Naive thymus-derived CD8-positive, alpha-beta T cell (primary cell): Measurements from ENCODE around the gene MFAP3L. TPM values are rescaled to one million over a fixed set of nuclear protein-coding genes. Genes with fewer than 3 reads are reported as not detected.

Source experiments
- ATAC-seq, 2 donors: fragments of 150-1000 bp; cut with Tn5 transposase in 1 of 2; sonication (Bioruptor Pico), chemical (Tn5 transposase) in 1 of 2; 1 replicate in 1 of 2; 2 replicates in 1 of 2; pipeline ENCODE4 v1.10.0; 2021; ENCODE audit warnings: mild to moderate bottlenecking in 2 of 2, moderate library complexity in 2 of 2
- POLR2A ChIA-PET: fragments of 350-600 bp; sonication (Branson Sonifier 250); formaldehyde crosslinking; loops from one replicate; lab custom pipeline; 2021; ENCODE audit warnings: antibody characterized with exemption; lab: Charles Lee
- DNase-seq, 10 donors: peaks; one replicate each; pipeline versions ENCODE4 v3.0.0 to v3.0.0-alpha.2; 2020 to 2022
- H3K27ac Mint-ChIP-seq, 10 donors: one replicate each; pipeline ENCODE4 v1.8.0; 2020 to 2022; ENCODE audit warnings: mild to moderate bottlenecking in 10 of 10, mixed read lengths in 10 of 10, moderate library complexity in 4 of 10, inconsistent platforms in 1 of 10
- H3K27me3 Mint-ChIP-seq, 5 donors: one replicate each; pipeline ENCODE4 v1.8.0; 2021 to 2022; ENCODE audit warnings: mixed read lengths in 5 of 5
- H3K36me3 Mint-ChIP-seq, 3 donors: one replicate each; pipeline ENCODE4 v1.8.0; 2020 to 2022; ENCODE audit warnings: mixed read lengths in 3 of 3, mild to moderate bottlenecking in 2 of 3, inconsistent platforms in 1 of 3
- H3K4me1 Mint-ChIP-seq, 4 donors: one replicate each; pipeline ENCODE4 v1.8.0; 2021 to 2022; ENCODE audit warnings: mixed read lengths in 4 of 4
- H3K4me3 Mint-ChIP-seq, 10 donors: one replicate each; pipeline ENCODE4 v1.8.0; 2020 to 2022; ENCODE audit warnings: mild to moderate bottlenecking in 10 of 10, mixed read lengths in 10 of 10, moderate library complexity in 6 of 10, inconsistent platforms in 1 of 10
- H3K9me3 Mint-ChIP-seq, 9 donors: one replicate each; pipeline ENCODE4 v1.8.0; 2020 to 2022; ENCODE audit warnings: mixed read lengths in 9 of 9, mild to moderate bottlenecking in 3 of 9, inconsistent platforms in 1 of 9, moderate library complexity in 1 of 9
- polyA plus RNA-seq, 3 donors: library from polyadenylated mRNA; unstranded; fragments of 300-500 nt; fragmentation: Illumina TruSeq; gene quantifications; one replicate each; pipeline ENCODE4 v1.2.3, GENCODE V29; 2021
- total RNA-seq, 8 experiments: library from RNA in 2 of 8; stranded (reverse) in 2 of 8; gene quantifications; one replicate each; pipeline ENCODE4 v1.2.3 and lab custom pipeline; 2021 to 2026

The MFAP3L gene
- total and polyA plus RNA-seq, 5 experiments from 2014 or later = 0.14 to 4.0 (median 1.6) TPM; not detected in 1

- DNase-seq (no peak), ATAC-seq (no peak)
- Mint-ChIP-seq H3K27me3 (peaks cover 14 to 33% (median 20%) of the 10 kb centered on the region in 5 donors), H3K4me3 (no peak overlapping the region), H3K4me1 (no peaks in the 10 kb centered on the region), H3K9me3 (no peaks in the 10 kb centered on the region), H3K36me3 (no peaks in the 10 kb centered on the region), H3K27ac (no peak overlapping the region)
- POLR2A ChIA-PET = no interaction called here
Measured at GRCh38 chr4:169975838-169976796, 50.1 kb downstream of the MFAP3L start.

- ATAC-seq (no peak), DNase-seq (no peak)
- H3K27me3 Mint-ChIP-seq = peaks cover 14 to 33% (median 18%) of the 10 kb centered on the region in 5 donors
- no peak overlapping the region for H3K27ac Mint-ChIP-seq
- H3K9me3 Mint-ChIP-seq = no peaks in the 10 kb centered on the region
- no peaks in the 10 kb centered on the region for H3K4me1 Mint-ChIP-seq
- H3K36me3 Mint-ChIP-seq = no peaks in the 10 kb centered on the region
- POLR2A ChIA-PET = no interaction called here
- H3K4me3 Mint-ChIP-seq = no peak overlapping the region
Measured at GRCh38 chr4:169975131-169975837, 50.9 kb downstream of the MFAP3L start.

- no peaks in the 10 kb centered on the region for H3K4me1 Mint-ChIP-seq
- peaks cover 0 to 2% (median 0%) of the 10 kb centered on the region in 9 donors for H3K9me3 Mint-ChIP-seq
- no peak overlapping the region for H3K4me3 Mint-ChIP-seq
- ATAC-seq (no peak), DNase-seq (no peak)
- POLR2A ChIA-PET = no interaction called here
- H3K27ac Mint-ChIP-seq = no peak overlapping the region
- H3K27me3 Mint-ChIP-seq = peaks cover 10 to 26% (median 15%) of the 10 kb centered on the region in 5 donors
- H3K36me3 Mint-ChIP-seq = no peaks in the 10 kb centered on the region
Measured at GRCh38 chr4:169971456-169972015, 54.7 kb downstream of the MFAP3L start.

DNA sequence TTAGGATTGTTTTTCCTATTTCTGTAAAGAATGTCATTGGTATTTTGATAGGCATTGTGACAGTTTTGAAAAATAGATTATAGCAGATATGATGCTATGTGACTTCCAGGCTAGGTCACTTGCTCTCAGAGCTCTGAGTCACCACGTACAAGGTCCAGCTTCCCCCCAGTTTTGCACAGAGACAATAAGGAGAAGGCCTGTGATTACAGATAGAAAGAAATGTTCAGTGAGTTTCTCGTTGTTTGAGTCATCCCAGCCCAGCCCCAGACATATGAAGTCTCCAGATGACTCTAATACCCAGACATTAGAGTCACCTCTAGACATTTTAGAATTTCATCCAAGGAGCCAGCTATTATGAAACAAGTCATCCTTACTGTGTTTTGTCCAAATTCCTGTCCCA is 57.2 kb downstream of the MFAP3L start:
- no peaks in the 10 kb centered on the region for H3K4me1 Mint-ChIP-seq
- POLR2A ChIA-PET = no interaction called here
- H3K9me3 Mint-ChIP-seq = peaks cover 0 to 2% (median 0%) of the 10 kb centered on the region in 9 donors
- DNase-seq = no peak
- no peak overlapping the region for H3K27ac Mint-ChIP-seq
- no peaks in the 10 kb centered on the region for H3K36me3 Mint-ChIP-seq
- H3K4me3 Mint-ChIP-seq = no peak overlapping the region
- H3K27me3 Mint-ChIP-seq = peaks cover 0 to 8% (median 7%) of the 10 kb centered on the region in 5 donors
- no peak for ATAC-seq

- Mint-ChIP-seq H3K27ac (no peak overlapping the region), H3K36me3 (peaks cover 0 to 4% (median 0%) of the 10 kb centered on the region in 3 donors), H3K4me3 (no peak overlapping the region), H3K27me3 (peaks cover 0 to 9% (median 4%) of the 10 kb centered on the region in 5 donors), H3K4me1 (no peaks in the 10 kb centered on the region), H3K9me3 (peaks cover 0 to 2% (median 0%) of the 10 kb centered on the region in 9 donors)
- no peak for ATAC-seq
- POLR2A ChIA-PET = no interaction called here
- DNase-seq = no peak
Measured at GRCh38 chr4:169963998-169964397, 62.2 kb downstream of the MFAP3L start.

GRCh38 chr4:169959254-169959653 is 66.9 kb downstream of the MFAP3L start:
- Mint-ChIP-seq H3K27me3 (peaks cover 2 to 17% (median 9%) of the 10 kb centered on the region in 5 donors), H3K27ac (no peak overlapping the region)
- POLR2A ChIA-PET = no interaction called here

GRCh38 chr4:169958629-169959028 is 67.6 kb downstream of the MFAP3L start:
- H3K4me1 Mint-ChIP-seq = no peaks in the 10 kb centered on the region

More at GRCh38 chr4:169959254-169959653, 66.9 kb downstream of the MFAP3L start:
- Mint-ChIP-seq H3K4me1 (no peaks in the 10 kb centered on the region), H3K4me3 (no peak overlapping the region), H3K36me3 (peaks cover 0 to 4% (median 0%) of the 10 kb centered on the region in 3 donors), H3K9me3 (no peaks in the 10 kb centered on the region)
- no peak for DNase-seq
- no peak for ATAC-seq

GRCh38 chr4:169957785-169958184 is 68.4 kb downstream of the MFAP3L start:
- Mint-ChIP-seq H3K27ac (no peak overlapping the region), H3K9me3 (no peaks in the 10 kb centered on the region), H3K36me3 (peaks cover 0 to 4% (median 0%) of the 10 kb centered on the region in 3 donors), H3K4me3 (no peak overlapping the region), H3K4me1 (peaks cover 0 to 5% (median 2%) of the 10 kb centered on the region in 4 donors), H3K27me3 (peaks cover 4 to 17% (median 9%) of the 10 kb centered on the region in 5 donors)
- no peak for DNase-seq
- POLR2A ChIA-PET = no interaction called here
- no peak for ATAC-seq

More at GRCh38 chr4:169958629-169959028, 67.6 kb downstream of the MFAP3L start:
- DNase-seq (no peak), ATAC-seq (no peak)
- Mint-ChIP-seq H3K27ac (peak overlapping the region in 1 of 10 donors; percentile 42), H3K4me3 (no peak overlapping the region), H3K36me3 (peaks cover 0 to 4% (median 0%) of the 10 kb centered on the region in 3 donors), H3K27me3 (peaks cover 2 to 17% (median 9%) of the 10 kb centered on the region in 5 donors), H3K9me3 (no peaks in the 10 kb centered on the region)
- POLR2A ChIA-PET = no interaction called here

GRCh38 chr4:169956091-169956843 is 69.9 kb downstream of the MFAP3L start:
- no peak for ATAC-seq
- POLR2A ChIA-PET = no interaction called here
- no peaks in the 10 kb centered on the region for H3K9me3 Mint-ChIP-seq
- no peak for DNase-seq
- no peak overlapping the region for H3K27ac Mint-ChIP-seq
- H3K27me3 Mint-ChIP-seq = peaks cover 5 to 17% (median 9%) of the 10 kb centered on the region in 5 donors
- H3K4me3 Mint-ChIP-seq = no peak overlapping the region
- H3K4me1 Mint-ChIP-seq = peaks cover 0 to 14% (median 4%) of the 10 kb centered on the region in 4 donors
- H3K36me3 Mint-ChIP-seq = no peaks in the 10 kb centered on the region

GRCh38 chr4:169955521-169955920 is 70.7 kb downstream of the MFAP3L start:
- peaks cover 5 to 17% (median 9%) of the 10 kb centered on the region in 5 donors for H3K27me3 Mint-ChIP-seq
- no peak for ATAC-seq
- no peak overlapping the region for H3K4me3 Mint-ChIP-seq
- POLR2A ChIA-PET = no interaction called here
- DNase-seq = no peak
- no peaks in the 10 kb centered on the region for H3K9me3 Mint-ChIP-seq
- no peaks in the 10 kb centered on the region for H3K36me3 Mint-ChIP-seq
- peak overlapping the region in 1 of 10 donors; percentile 10 for H3K27ac Mint-ChIP-seq
- H3K4me1 Mint-ChIP-seq = peaks cover 0 to 14% (median 4%) of the 10 kb centered on the region in 4 donors

DNA sequence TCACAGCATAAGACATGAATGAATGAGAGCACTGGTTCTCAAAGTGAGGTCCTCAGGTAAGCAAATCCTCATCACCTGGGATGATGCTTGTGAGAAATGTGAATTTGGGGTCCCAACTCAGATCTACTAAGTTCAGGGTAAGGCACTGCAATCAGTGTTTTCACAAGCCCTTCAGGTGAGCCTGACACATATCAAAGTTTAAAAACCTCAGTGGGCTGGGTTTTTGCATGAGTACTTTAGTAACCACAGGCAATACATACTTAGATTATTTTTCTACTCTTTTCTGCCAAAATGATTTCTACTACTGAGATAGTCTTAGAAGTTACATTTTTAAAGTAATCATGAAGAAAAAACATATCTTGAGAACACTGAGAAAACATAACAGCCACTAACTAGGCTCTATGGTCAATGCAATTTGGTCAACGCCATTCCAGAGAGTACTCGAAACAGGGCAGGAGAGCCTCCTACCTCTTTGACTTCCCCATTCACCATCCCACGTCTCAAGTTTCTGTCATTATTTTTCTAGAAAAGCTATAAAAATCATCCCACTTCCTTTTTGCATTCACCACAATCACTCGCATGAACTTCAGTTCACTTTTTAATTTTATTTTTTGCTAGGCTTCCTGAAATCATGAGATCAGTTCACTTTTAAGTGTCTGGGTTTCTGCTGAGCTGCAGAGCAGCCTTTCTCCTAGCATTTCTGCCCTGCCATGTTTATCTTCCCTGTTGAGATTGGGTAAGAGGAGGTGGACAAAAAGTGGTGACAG is 73.8 kb downstream of the MFAP3L start:
- Mint-ChIP-seq H3K4me3 (no peak overlapping the region), H3K9me3 (no peaks in the 10 kb centered on the region), H3K27ac (no peak overlapping the region), H3K36me3 (no peaks in the 10 kb centered on the region), H3K4me1 (peaks cover 0 to 14% (median 4%) of the 10 kb centered on the region in 4 donors), H3K27me3 (peaks cover 9 to 25% (median 22%) of the 10 kb centered on the region in 5 donors)
- DNase-seq = no peak
- ATAC-seq = no peak
- POLR2A ChIA-PET = no interaction called here
